GM12878 (cell line): ENCODE results near the gene MFSD6.

Source experiments
- CTCF ChIP-seq, 3 experiments: IDR thresholded peaks in 2 of 3; conservative IDR thresholded peaks in 1 of 3; 2 replicates each; pipeline ENCODE4 v1.5.1; 2011; ENCODE audit warnings: low read depth in 3 of 3, low read length in 3 of 3, mild to moderate bottlenecking in 3 of 3, control low read depth in 2 of 3, moderate library complexity in 2 of 3, inconsistent platforms in 1 of 3, mixed read lengths in 1 of 3; ENCODE audit not compliant: control insufficient read depth in 2 of 3, insufficient read depth in 1 of 3; ENCODE audit errors: extremely low read depth in 1 of 3
- POLR2A ChIP-seq: IDR thresholded peaks from 2 replicates; pipeline ENCODE4 v1.6.1; 2011; ENCODE audit warnings: low read depth, mild to moderate bottlenecking, low read length
- ZSCAN29 ChIP-seq: fragments of 450-650 bp; IDR thresholded peaks from 2 replicates; pipeline ENCODE4 v1.6.1; 2017; ENCODE audit warnings: mild to moderate bottlenecking, moderate library complexity

- TF ChIP-seq ZSCAN29 (no peak), POLR2A (no peak), CTCF (IDR thresholded peaks at IDR 0.05 in 2 of 3, conservative IDR thresholded peaks at IDR 0.05 in 1 of 3; ENCODE audit: control insufficient read depth in 2 of 3, extremely low read depth in 1 of 3, insufficient read depth in 1 of 3, low read depth in 3 of 3, low read length in 3 of 3) (no peak)
These were observed 32.0 kb downstream of the MFSD6 start for GRCh38 chr2:190440113-190440512.
